ENCODE measurements around the gene LY6G6C. TPM values are rescaled to one million over a fixed set of nuclear protein-coding genes. Genes with fewer than 3 reads are reported as not detected.

The LY6G6C gene, protein sequence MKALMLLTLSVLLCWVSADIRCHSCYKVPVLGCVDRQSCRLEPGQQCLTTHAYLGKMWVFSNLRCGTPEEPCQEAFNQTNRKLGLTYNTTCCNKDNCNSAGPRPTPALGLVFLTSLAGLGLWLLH
- total RNA-seq (1 to 10 TPM in 2 of 7 donors, not detected in 5; 1.0 to 4.9 TPM), polyA plus RNA-seq (under 1 TPM in 1 of 2 donors, not detected in 1; 0.17 TPM)
- long read RNA-seq, donor 1, result 0 reads
- long read RNA-seq, donor 2, result 0 reads
- long read RNA-seq, donor 3, partial matches to known transcripts, result 0 of 1 reads
- long read RNA-seq, donor 3, other reads (novel, unspliced or antisense), result 1 of 1 reads

DNA sequence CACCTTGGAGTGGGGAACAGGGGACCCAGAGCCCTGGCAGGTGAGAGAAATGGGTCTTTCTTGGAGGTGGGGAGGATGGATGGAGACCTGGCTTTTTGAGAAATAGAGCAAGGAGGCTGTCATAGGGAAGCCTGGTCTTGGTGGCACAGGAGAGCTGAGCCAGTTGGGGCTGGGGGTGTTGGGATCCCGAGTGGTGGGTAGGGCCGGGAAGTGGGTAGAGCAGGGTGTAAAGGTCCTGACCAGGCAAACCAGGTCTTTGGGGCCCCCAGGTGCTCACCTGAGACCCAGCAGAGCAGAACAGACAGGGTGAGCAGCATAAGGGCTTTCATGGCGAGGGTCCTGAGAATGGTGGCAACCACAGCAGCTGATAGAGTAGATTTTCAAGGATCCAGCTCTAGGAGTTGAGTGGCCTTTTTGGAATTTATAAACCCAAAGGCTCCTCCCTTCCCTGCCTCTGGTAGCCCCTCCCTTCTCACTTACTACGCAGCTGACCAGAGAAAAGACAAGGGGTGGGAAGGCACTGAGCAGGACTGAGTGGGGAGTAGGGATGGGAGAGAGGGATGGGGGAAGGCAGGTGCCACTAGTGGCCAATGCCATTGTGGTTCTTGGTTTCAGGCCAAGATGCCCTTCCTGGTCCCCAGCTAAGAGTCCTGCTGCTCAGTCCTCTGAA, at the start of gene LY6G6C:
TSS of gene LY6G6C (minus strand) at position 396 of the 670 bp plus-strand sequence. CDS start at position 329, 67 bp downstream.
- H3K36me3 ChIP-seq, result no peaks in the 10 kb centered on the region
- H3K4me3 ChIP-seq, result no peak within 1 kb of the TSS
- no peaks in the 10 kb centered on the region for H3K9me3 ChIP-seq
- no peaks in the 10 kb centered on the region for H3K4me1 ChIP-seq (ENCODE audit: insufficient read depth)
- H3K27ac ChIP-seq, result no peak within 1 kb of the TSS
- no peak for DNase-seq
- WGBS, 3 donors, result 82 to 89% (median 87%) methylated on average over 4 of the region's 4 CpGs
- no peaks in the 10 kb centered on the region for H3K27me3 ChIP-seq
- intact Hi-C loops (cut with DNase I), result loop anchor here in 2 of 4 donors (2.0 to 10.0 kb wide), 2 partner anchors 49 to 463 kb away; partner anchors contain the start of gene AGER (in 1 of the 2)
- TF ChIP-seq EP300 (IDR thresholded peaks at IDR 0.05) (no peak), POLR2A (IDR thresholded peaks at IDR 0.05) (no peak)
- TF ChIP-seq, protein P1, sequence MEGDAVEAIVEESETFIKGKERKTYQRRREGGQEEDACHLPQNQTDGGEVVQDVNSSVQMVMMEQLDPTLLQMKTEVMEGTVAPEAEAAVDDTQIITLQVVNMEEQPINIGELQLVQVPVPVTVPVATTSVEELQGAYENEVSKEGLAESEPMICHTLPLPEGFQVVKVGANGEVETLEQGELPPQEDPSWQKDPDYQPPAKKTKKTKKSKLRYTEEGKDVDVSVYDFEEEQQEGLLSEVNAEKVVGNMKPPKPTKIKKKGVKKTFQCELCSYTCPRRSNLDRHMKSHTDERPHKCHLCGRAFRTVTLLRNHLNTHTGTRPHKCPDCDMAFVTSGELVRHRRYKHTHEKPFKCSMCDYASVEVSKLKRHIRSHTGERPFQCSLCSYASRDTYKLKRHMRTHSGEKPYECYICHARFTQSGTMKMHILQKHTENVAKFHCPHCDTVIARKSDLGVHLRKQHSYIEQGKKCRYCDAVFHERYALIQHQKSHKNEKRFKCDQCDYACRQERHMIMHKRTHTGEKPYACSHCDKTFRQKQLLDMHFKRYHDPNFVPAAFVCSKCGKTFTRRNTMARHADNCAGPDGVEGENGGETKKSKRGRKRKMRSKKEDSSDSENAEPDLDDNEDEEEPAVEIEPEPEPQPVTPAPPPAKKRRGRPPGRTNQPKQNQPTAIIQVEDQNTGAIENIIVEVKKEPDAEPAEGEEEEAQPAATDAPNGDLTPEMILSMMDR (IDR thresholded peaks at IDR 0.05), result no peak

DNA sequence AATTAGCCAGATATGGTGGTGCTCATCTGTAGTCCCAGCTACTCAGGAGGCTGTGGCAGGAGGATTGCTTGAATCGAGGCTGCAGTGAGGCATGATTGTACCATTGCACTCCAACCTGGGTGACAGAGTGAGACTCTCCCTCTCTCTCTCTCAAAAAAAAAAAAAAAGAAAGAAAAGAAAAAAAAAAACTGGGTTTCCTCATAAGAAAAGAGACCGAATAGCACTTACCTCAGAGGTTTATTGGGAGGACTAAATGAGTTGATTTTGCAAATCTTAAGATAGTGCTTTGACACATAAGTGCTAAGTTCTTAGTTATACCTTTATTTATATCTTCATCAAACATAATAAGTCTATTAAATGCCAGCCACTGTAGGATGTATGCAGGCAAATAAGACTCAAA, 49.3 kb upstream of the LY6G6C start:
- intact Hi-C loops (cut with DNase I), result loop anchor here in 1 of 4 donors (2.0 kb wide), 1 partner anchor 48 kb away; the partner anchor contains the start of gene MPIG6B
- Histone ChIP-seq H3K36me3 (no peaks in the 10 kb centered on the region), H3K9me3 (no peaks in the 10 kb centered on the region), H3K4me1 (ENCODE audit: insufficient read depth) (peaks cover 3% of the 10 kb centered on the region), H3K4me3 (no peak overlapping the region), H3K27ac (no peak overlapping the region), H3K27me3 (no peaks in the 10 kb centered on the region)
- DNase-seq, result no peak
- TF ChIP-seq POLR2A (IDR thresholded peaks at IDR 0.05) (no peak), EP300 (IDR thresholded peaks at IDR 0.05) (no peak)
- TF ChIP-seq, protein P1 (IDR thresholded peaks at IDR 0.05), result no peak
- 80 to 86% (median 82%) methylated on average over 2 of the region's 2 CpGs for WGBS, 3 donors

DNA sequence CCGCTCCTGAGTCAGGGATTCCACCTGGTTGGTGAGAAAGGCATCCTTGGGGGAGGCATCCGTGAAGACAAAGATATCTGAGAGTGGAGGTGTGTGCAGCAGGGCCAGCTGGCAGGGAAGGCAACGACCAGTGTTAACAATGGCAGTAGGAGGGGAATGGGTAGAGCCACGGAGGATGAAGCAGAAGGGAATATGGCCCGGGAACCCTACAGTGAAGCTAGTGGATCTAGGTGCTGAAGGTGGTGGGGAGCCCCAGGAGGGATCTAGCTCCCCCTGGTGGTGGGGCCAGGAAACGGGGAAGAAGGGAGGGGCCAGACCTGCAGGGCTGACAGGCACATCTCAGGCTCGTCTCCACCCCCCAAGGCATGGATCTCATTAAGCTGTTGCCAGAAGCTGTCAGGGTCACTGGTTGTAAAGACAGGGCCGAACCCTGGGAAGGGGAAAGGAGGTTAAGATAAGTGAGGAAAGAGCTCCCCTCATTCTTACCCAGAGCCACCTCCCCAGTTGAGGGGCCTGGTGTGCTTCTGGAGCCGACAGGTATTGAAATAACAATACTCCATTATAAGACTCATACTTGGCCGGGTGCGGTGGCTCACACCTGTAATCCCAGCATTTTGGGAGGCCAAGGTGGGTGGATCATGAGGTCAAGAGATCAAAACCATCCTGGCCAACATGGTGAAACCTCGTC, 48.3 kb upstream of the LY6G6C start:
- no peak overlapping the region for H3K27ac ChIP-seq
- DNase-seq, result no peak
- H3K4me1 ChIP-seq (ENCODE audit: insufficient read depth), result peaks cover 3% of the 10 kb centered on the region
- H3K36me3 ChIP-seq, result no peaks in the 10 kb centered on the region
- TF ChIP-seq EP300 (IDR thresholded peaks at IDR 0.05), result no peak
- TF ChIP-seq, protein P1 (IDR thresholded peaks at IDR 0.05), result no peak
- no peak for TF ChIP-seq POLR2A (IDR thresholded peaks at IDR 0.05)
- H3K27me3 ChIP-seq, result no peaks in the 10 kb centered on the region
- 58 to 67% (median 59%) methylated on average over 12 of the region's 12 CpGs for WGBS, 3 donors
- intact Hi-C loops (cut with DNase I), result loop anchor here in 1 of 4 donors (2.0 kb wide), 1 partner anchor 47 kb away; the partner anchor contains the start of gene MPIG6B
- H3K4me3 ChIP-seq, result no peak overlapping the region
- H3K9me3 ChIP-seq, result no peaks in the 10 kb centered on the region
